ENCODE data around the gene TMBIM4.
A peak's percentile ranks its signal among the peaks of the same experiment; 100 is the strongest.

The TMBIM4 gene

DNA sequence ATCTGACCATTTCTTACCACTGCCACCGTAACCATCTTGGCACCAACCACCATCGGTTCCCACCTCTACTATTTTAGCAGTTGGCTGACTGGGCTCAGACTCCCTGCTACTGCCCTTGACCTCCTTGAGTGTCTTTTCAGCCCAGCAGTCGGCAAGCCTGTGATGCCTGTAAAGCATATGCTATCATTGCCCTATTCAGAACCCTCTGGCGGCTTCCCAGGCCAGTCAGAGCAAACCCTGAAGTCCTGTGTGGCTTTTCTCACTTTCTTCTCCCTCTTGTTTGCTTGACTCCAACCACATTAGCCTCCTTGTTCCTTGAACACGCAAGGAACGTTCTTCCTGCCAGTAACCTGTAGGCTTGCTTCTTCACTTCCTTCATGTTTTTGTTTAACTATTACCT is 25.4 kb upstream of the TMBIM4 start:
- Histone ChIP-seq H3K36me3 (ENCODE audit: control insufficient read depth in 2 of 2, insufficient read depth in 1 of 2, low read length in 2 of 2) (no peaks in the 10 kb centered on the region), H3K27ac (ENCODE audit: extremely low read depth, low read depth, low read length) (no peak overlapping the region), H3K4me1 (ENCODE audit: control insufficient read depth, insufficient read depth, low read length) (peaks cover 11% of the 10 kb centered on the region; the same call in 1 of the 2 replicates), H3K4me3 (ENCODE audit: low read depth, low read length) (no peak overlapping the region), H3K9me3 (ENCODE audit: control insufficient read depth, insufficient read depth, low read depth, low read length) (no peaks in the 10 kb centered on the region)
- CTCF ChIA-PET = no interaction called here
- POLR2A ChIA-PET = interaction anchor here (0.7 kb wide), 1 partner anchor 26 kb away, joined by 3 read pairs; no protein-coding TSS in a partner anchor
- TF ChIP-seq, protein P1, sequence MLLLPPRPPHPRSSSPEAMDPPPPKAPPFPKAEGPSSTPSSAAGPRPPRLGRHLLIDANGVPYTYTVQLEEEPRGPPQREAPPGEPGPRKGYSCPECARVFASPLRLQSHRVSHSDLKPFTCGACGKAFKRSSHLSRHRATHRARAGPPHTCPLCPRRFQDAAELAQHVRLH (tag by site-specific recombination; IDR thresholded peaks at IDR 0.05) = no peak
- TF ChIP-seq ZNF707 (tag by site-specific recombination; IDR thresholded peaks at IDR 0.05) (no peak), YY1 (tag by site-specific recombination; IDR thresholded peaks at IDR 0.05) (no peak), ZNF544 (tag by site-specific recombination; IDR thresholded peaks at IDR 0.05) (no peak), ZXDB (tag by site-specific recombination; IDR thresholded peaks at IDR 0.05) (no peak), OSR2 (tag by site-specific recombination; IDR thresholded peaks at IDR 0.05) (no peak), HOXD13 (CRISPR knock-in tag; IDR thresholded peaks at IDR 0.05; ENCODE audit: borderline replicate concordance) (no peak), BCL11A (tag by site-specific recombination; IDR thresholded peaks at IDR 0.05; ENCODE audit: low read depth) (no peak)
- TF ChIP-seq, protein P2, sequence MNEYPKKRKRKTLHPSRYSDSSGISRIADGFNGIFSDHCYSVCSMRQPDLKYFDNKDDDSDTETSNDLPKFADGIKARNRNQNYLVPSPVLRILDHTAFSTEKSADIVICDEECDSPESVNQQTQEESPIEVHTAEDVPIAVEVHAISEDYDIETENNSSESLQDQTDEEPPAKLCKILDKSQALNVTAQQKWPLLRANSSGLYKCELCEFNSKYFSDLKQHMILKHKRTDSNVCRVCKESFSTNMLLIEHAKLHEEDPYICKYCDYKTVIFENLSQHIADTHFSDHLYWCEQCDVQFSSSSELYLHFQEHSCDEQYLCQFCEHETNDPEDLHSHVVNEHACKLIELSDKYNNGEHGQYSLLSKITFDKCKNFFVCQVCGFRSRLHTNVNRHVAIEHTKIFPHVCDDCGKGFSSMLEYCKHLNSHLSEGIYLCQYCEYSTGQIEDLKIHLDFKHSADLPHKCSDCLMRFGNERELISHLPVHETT (tag by site-specific recombination; IDR thresholded peaks at IDR 0.05) = no peak

DNA sequence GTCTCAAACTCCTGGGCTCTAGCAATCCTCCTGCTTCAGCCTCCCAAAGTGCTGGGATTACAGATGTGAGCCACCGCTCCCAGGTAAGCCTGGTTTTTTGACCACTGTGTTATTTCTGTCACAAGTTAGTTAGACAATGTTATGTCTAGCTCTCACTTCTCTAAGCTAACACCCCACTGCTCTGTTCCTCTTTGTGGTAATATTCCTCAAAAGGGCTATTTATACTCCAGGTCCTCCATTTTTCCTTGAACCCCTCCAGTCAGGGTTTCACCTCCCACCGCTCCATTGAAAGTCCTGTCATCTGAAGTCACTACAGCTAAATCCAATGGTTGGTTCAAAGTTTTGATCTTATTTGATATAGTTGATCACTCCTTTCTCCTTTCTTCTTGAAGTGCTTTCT is 24.3 kb upstream of the TMBIM4 start:
- ChIA-PET CTCF (no interaction called here), POLR2A (no interaction called here)
- H3K4me1 ChIP-seq (ENCODE audit: control insufficient read depth, insufficient read depth, low read length) = peaks cover 11% of the 10 kb centered on the region; the same call in 1 of the 2 replicates

DNA sequence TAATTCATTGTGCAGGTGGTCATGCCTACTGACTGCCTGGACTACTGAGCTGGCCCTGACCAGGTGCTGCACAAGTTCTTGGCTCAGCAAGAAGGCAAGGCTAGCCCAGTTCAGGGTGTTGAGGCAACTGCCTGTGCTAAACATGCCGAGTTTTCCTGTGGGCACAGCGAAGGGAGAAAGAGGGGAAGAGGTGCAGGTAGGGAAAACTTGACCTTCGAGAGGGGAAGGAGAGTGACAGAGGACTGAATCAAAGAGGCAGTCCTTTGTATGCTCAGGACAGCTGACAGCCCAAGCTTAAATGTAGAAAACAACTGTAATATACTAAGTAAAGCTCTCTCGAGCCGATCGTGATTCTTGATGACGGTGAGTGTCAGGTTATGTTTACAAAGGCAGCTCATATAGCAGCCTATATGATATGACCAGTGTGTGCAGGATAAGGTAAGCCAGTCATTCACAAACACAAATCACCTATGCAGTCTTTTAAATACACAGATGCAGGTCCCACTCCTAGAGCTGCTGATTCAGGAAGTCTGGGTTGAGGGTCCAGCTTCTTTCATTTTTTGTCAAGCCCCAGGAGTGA is 21.8 kb upstream of the TMBIM4 start:
- H3K4me1 ChIP-seq (ENCODE audit: control insufficient read depth, insufficient read depth, low read length) = peaks cover 11% of the 10 kb centered on the region; the same call in 1 of the 2 replicates
- POLR2A ChIA-PET = interaction anchor here (0.5 to 0.9 kb wide), 2 partner anchors 22 to 111 kb away, joined by 3 to 6 read pairs; partner anchors contain the start of genes HELB and TMBIM4
- H3K4me3 ChIP-seq (ENCODE audit: low read depth, low read length) = no peak overlapping the region
- CTCF ChIA-PET = no interaction called here
- TF ChIP-seq FEZF1 (tag by site-specific recombination; IDR thresholded peaks at IDR 0.05) (0 out of 2 replicates have a peak, but pooled peaks have one; percentile 18), ZNF561 (tag by site-specific recombination; IDR thresholded peaks at IDR 0.05; ENCODE audit: borderline replicate concordance) (no peak), EGR2 (tag by site-specific recombination; IDR thresholded peaks at IDR 0.05; ENCODE audit: low read depth) (no peak), ZNF335 (tag by site-specific recombination; conservative IDR thresholded peaks at IDR 0.05) (peak; percentile 91)
- H3K36me3 ChIP-seq (ENCODE audit: control insufficient read depth in 2 of 2, insufficient read depth in 1 of 2, low read length in 2 of 2) = no peaks in the 10 kb centered on the region
- H3K9me3 ChIP-seq (ENCODE audit: control insufficient read depth, insufficient read depth, low read depth, low read length) = no peaks in the 10 kb centered on the region
- H3K27ac ChIP-seq (ENCODE audit: extremely low read depth, low read depth, low read length) = no peak overlapping the region

More for the DNA sequence above, 24.3 kb upstream of the TMBIM4 start:
- H3K36me3 ChIP-seq (ENCODE audit: control insufficient read depth in 2 of 2, insufficient read depth in 1 of 2, low read length in 2 of 2) = no peaks in the 10 kb centered on the region
- TF ChIP-seq ZNF433 (tag by site-specific recombination; IDR thresholded peaks at IDR 0.05; ENCODE audit: low read depth) (no peak), KLF10 (tag by site-specific recombination; IDR thresholded peaks at IDR 0.05) (no peak), KLF16 (tag by site-specific recombination; IDR thresholded peaks at IDR 0.05) (no peak), ZNF292 (tag by site-specific recombination; IDR thresholded peaks at IDR 0.05; ENCODE audit: borderline replicate concordance, low read depth) (no peak), ZNF777 (tag by site-specific recombination; IDR thresholded peaks at IDR 0.05; ENCODE audit: borderline replicate concordance) (no peak), GFI1B (tag by site-specific recombination; IDR thresholded peaks at IDR 0.05) (no peak)
- TF ChIP-seq, protein P3, sequence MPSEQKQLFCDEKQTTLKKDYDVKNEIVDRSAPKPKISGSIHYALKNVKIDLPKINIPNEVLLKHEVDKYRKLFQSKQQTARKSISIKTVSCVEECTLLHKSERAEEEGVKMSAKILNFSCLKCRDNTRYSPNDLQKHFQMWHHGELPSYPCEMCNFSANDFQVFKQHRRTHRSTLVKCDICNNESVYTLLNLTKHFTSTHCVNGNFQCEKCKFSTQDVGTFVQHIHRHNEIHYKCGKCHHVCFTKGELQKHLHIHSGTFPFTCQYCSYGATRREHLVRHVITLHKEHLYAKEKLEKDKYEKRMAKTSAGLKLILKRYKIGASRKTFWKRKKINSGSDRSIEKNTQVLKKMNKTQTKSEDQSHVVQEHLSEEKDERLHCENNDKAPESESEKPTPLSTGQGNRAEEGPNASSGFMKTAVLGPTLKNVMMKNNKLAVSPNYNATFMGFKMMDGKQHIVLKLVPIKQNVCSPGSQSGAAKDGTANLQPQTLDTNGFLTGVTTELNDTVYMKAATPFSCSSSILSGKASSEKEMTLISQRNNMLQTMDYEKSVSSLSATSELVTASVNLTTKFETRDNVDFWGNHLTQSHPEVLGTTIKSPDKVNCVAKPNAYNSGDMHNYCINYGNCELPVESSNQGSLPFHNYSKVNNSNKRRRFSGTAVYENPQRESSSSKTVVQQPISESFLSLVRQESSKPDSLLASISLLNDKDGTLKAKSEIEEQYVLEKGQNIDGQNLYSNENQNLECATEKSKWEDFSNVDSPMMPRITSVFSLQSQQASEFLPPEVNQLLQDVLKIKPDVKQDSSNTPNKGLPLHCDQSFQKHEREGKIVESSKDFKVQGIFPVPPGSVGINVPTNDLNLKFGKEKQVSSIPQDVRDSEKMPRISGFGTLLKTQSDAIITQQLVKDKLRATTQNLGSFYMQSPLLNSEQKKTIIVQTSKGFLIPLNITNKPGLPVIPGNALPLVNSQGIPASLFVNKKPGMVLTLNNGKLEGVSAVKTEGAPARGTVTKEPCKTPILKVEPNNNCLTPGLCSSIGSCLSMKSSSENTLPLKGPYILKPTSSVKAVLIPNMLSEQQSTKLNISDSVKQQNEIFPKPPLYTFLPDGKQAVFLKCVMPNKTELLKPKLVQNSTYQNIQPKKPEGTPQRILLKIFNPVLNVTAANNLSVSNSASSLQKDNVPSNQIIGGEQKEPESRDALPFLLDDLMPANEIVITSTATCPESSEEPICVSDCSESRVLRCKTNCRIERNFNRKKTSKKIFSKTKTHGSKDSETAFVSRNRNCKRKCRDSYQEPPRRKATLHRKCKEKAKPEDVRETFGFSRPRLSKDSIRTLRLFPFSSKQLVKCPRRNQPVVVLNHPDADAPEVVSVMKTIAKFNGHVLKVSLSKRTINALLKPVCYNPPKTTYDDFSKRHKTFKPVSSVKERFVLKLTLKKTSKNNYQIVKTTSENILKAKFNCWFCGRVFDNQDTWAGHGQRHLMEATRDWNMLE (tag by site-specific recombination; conservative IDR thresholded peaks at IDR 0.05; ENCODE audit: low read depth) = no peak
- H3K4me3 ChIP-seq (ENCODE audit: low read depth, low read length) = no peak overlapping the region
- no peak overlapping the region for H3K27ac ChIP-seq (ENCODE audit: extremely low read depth, low read depth, low read length)
- no peaks in the 10 kb centered on the region for H3K9me3 ChIP-seq (ENCODE audit: control insufficient read depth, insufficient read depth, low read depth, low read length)
